ENCODE data around the gene NUP93. TPM values are rescaled to one million over a fixed set of nuclear protein-coding genes. Genes with fewer than 3 reads are reported as not detected.

Gene NUP93
- total RNA-seq, 3 donors from 2014 or later = 31.0 to 45.6 (median 40.8) TPM

- Histone ChIP-seq H3K4me3 (no peak overlapping the region), H3K9me3 (no peaks in the 10 kb centered on the region), H3K4me1 (ENCODE audit: low read depth) (no peaks in the 10 kb centered on the region), H3K36me3 (ENCODE audit: low read depth) (no peaks in the 10 kb centered on the region)
- intact Hi-C loops (cut with DNase I, micrococcal nuclease) = no loop called here
- no peak for ATAC-seq
- no peak for TF ChIP-seq CTCF (IDR thresholded peaks at IDR 0.05)
- DNase-seq = no peak
Observed at GRCh38 chr16:56838622-56839337, 108.9 kb downstream of the NUP93 start.

GRCh38 chr16:56841233-56841632, 111.3 kb downstream of the NUP93 start:
- DNase-seq (no peak), ATAC-seq (no peak)
- intact Hi-C loops (cut with DNase I, micrococcal nuclease) = no loop called here
- no peak overlapping the region for H3K4me3 ChIP-seq
- H3K9me3 ChIP-seq = no peaks in the 10 kb centered on the region
- no peak for TF ChIP-seq CTCF (IDR thresholded peaks at IDR 0.05)
- H3K4me1 ChIP-seq (ENCODE audit: low read depth) = no peaks in the 10 kb centered on the region
- no peaks in the 10 kb centered on the region for H3K36me3 ChIP-seq (ENCODE audit: low read depth)

- H3K4me3 ChIP-seq = no peak overlapping the region
- no peaks in the 10 kb centered on the region for H3K36me3 ChIP-seq (ENCODE audit: low read depth)
- H3K4me1 ChIP-seq (ENCODE audit: low read depth) = no peaks in the 10 kb centered on the region
- no peaks in the 10 kb centered on the region for H3K9me3 ChIP-seq
- no peak for DNase-seq
- TF ChIP-seq CTCF (IDR thresholded peaks at IDR 0.05) = no peak
- intact Hi-C loops (cut with DNase I, micrococcal nuclease) = no loop called here
- no peak for ATAC-seq
Observed at GRCh38 chr16:56841659-56842058, 111.7 kb downstream of the NUP93 start.

GRCh38 chr16:56842133-56842532, 112.2 kb downstream of the NUP93 start:
- no peak for ATAC-seq
- DNase-seq = no peak
- Histone ChIP-seq H3K4me1 (ENCODE audit: low read depth) (no peaks in the 10 kb centered on the region), H3K4me3 (no peak overlapping the region), H3K9me3 (no peaks in the 10 kb centered on the region), H3K36me3 (ENCODE audit: low read depth) (no peaks in the 10 kb centered on the region)
- TF ChIP-seq CTCF (IDR thresholded peaks at IDR 0.05) = no peak
- intact Hi-C loops (cut with DNase I, micrococcal nuclease) = no loop called here

DNA sequence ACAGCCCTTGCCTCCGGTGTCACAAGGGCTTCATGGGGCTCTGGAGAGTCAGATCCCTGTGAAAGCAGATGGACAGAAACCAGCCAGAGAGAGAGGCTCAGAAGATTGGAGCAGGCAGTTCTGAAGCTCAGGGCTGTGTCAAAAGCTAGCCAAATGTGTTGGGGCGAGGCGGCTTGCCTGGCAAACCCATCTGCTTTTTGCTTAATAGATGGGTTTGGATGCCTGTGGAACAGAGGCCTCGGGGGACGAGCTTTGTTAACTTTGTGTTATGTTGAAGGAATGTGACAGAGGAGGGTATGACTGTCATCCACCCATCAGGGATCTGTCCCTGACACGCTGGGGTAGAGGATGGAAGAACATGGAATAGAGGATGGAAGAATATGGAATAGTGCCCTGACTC, 114.1 kb downstream of the NUP93 start:
- DNase-seq (no peak), ATAC-seq (no peak)
- no peak for TF ChIP-seq CTCF (IDR thresholded peaks at IDR 0.05)
- Histone ChIP-seq H3K9me3 (no peaks in the 10 kb centered on the region), H3K4me1 (ENCODE audit: low read depth) (no peaks in the 10 kb centered on the region), H3K4me3 (no peak overlapping the region), H3K36me3 (ENCODE audit: low read depth) (no peaks in the 10 kb centered on the region)
- intact Hi-C loops (cut with DNase I, micrococcal nuclease) = no loop called here
